GM12872 (cell line): ENCODE results near the gene BEST2.

Source experiments
- CTCF ChIP-seq: IDR thresholded peaks from 3 replicates; pipeline ENCODE4 v1.5.1; 2011; ENCODE audit warnings: low read depth, mild to moderate bottlenecking, low read length, moderate library complexity; ENCODE audit not compliant: insufficient read depth

BEST2 gene

DNA sequence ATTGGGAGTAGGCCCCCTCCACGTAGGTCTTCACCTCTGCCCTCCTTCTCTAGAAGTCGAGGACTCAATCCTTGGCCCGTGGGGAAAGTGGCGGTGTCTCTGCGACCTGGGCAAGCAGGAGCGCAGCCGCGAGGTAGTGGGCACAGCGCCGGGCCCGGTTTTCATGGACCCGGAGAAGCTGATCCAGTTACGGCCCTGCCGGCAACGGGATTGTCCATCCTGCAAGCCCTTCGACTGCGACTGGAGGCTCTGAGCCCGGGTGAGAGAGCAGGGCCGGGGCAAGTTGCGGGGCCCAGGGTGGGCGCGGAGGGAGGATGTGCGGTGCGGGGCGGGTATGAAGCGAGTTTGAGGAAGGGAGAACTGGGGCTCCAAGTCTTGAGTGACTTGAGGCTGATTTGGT, 52.5 kb downstream of the BEST2 start:
- TF ChIP-seq CTCF = no peak

DNA sequence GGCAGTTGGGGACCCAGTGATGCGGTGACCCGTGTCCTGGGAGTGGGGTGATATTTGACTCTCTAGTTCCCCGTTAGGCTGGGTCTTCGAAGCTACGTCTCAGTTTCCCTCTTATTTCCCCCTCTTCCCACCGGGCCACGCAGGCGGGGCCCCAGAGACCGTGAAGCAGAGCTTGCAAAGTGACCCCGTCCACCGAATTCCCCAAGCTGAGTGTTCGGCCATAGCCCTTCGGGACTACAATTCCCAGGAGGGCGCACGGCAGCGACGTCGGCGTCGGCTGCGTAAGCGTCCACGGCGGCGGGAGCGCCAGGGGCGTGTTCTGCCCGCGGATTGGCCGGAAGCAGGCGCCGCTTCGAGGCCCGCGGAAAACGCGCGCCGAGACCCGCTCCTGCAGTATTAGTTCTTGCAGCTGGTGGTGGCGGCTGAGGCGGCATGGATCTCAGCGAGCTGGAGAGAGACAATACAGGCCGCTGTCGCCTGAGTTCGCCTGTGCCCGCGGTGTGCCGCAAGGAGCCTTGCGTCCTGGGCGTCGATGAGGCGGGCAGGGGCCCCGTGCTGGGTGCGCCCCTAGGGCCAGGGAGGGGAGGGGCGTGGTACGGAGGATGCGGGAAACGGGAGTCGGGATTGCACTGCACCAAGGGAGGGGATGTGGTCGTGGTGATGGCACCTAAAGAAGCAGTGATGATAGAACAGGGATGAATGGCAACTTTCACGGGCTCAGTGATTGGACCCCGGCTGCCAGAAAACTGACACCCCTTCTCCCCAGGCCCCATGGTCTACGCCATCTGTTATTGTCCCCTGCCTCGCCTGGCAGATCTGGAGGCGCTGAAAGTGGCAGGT, 54.9 kb downstream of the BEST2 start, which contains the start of gene RNASEH2A:
RNASEH2A (plus strand) TSS at position 343 of the 840 bp plus-strand sequence; CDS start at position 433, 90 bp downstream.
- TF ChIP-seq CTCF = no peak
